Fibroblast of skin of right quadriceps (primary cell): Measurements from ENCODE around the gene BCL2L12.

Experiments used
- DNase-seq: peaks from one replicate; pipeline ENCODE4 v3.0.0-alpha.2; 2013

BCL2L12 gene

GRCh38 chr19:49642492-49643035 is 23.2 kb upstream of the BCL2L12 start:
- no peak for DNase-seq

- no peak for DNase-seq
These were observed 22.3 kb upstream of the BCL2L12 start for GRCh38 chr19:49643466-49643865.

GRCh38 chr19:49645592-49645991 is 20.1 kb upstream of the BCL2L12 start:
- DNase-seq, result no peak

- DNase-seq, result no peak
These were observed 19.7 kb upstream of the BCL2L12 start for GRCh38 chr19:49645995-49646394.

GRCh38 chr19:49646586-49646985 is 19.1 kb upstream of the BCL2L12 start:
- no peak for DNase-seq

- DNase-seq, result no peak
These were observed 14.5 kb upstream of the BCL2L12 start for GRCh38 chr19:49651029-49651819.

GRCh38 chr19:49651820-49652550 is 13.7 kb upstream of the BCL2L12 start:
- no peak for DNase-seq

GRCh38 chr19:49652551-49653465 is 12.9 kb upstream of the BCL2L12 start:
- no peak for DNase-seq

- no peak for DNase-seq
These were observed 12.3 kb upstream of the BCL2L12 start for GRCh38 chr19:49653466-49653806.

- no peak for DNase-seq
These were observed 11.2 kb upstream of the BCL2L12 start for GRCh38 chr19:49654581-49654980.

- no peak for DNase-seq
These were observed 9.9 kb upstream of the BCL2L12 start for GRCh38 chr19:49655570-49656455.

- no peak for DNase-seq
These were observed 9.2 kb upstream of the BCL2L12 start for GRCh38 chr19:49656456-49657109.

- DNase-seq, result no peak
These were observed 8.1 kb upstream of the BCL2L12 start for GRCh38 chr19:49657493-49658138.

GRCh38 chr19:49658139-49658517 is 7.6 kb upstream of the BCL2L12 start:
- DNase-seq, result no peak

GRCh38 chr19:49658566-49659442 is 6.9 kb upstream of the BCL2L12 start:
- no peak for DNase-seq

GRCh38 chr19:49660338-49660961 is 5.3 kb upstream of the BCL2L12 start:
- no peak for DNase-seq

- DNase-seq, result no peak
These were observed 3.7 kb upstream of the BCL2L12 start for GRCh38 chr19:49662011-49662410.

- no peak for DNase-seq
These were observed 2.5 kb upstream of the BCL2L12 start for GRCh38 chr19:49663224-49663623.
